NCI-H460 (cell line): Measurements from ENCODE around the gene CD3E. TPM values are rescaled to one million over a fixed set of nuclear protein-coding genes. Genes with fewer than 3 reads are reported as not detected.

Source experiments
- small RNA-seq, 2 experiments: library from RNA; depleted of rRNA; stranded (forward); fragments of <200 nt; gene quantifications; one replicate each; pipeline ENCODE3, GENCODE V24; 2014
- total RNA-seq: library from RNA; depleted of rRNA; stranded (reverse); fragments of >200 nt; shearing (Covaris generic); gene quantifications from 2 replicates; pipeline ENCODE4 v1.2.3, GENCODE V29; 2014; rRNA removed

CD3E gene
- total RNA-seq, 1 experiment from 2014 or later, result not detected

Small RNA genes within 50 kb of the gene (small RNA-seq; reads per million reads assigned to genes)
- gene AP001582.1, result 0 reads per million in 2 experiments

Other genes with a start within 250 kb of the CD3E start
- gene TMPRSS4, start 227.7 kb upstream of the CD3E start, total RNA-seq, result not detected in 2 replicates
- not detected in 2 replicates for gene SMIM35, start 217.8 kb upstream of the CD3E start, total RNA-seq
- not detected in 2 replicates for gene SCN4B, start 151.9 kb upstream of the CD3E start, total RNA-seq
- not detected in 2 replicates for gene SCN2B, start 128.1 kb upstream of the CD3E start, total RNA-seq
- not detected in 2 replicates for gene JAML, start 79.7 kb upstream of the CD3E start, total RNA-seq
- 3.4 and 3.6 TPM in 2 replicates for gene MPZL3, start 52.4 kb upstream of the CD3E start, total RNA-seq
- 0.09 and 0.79 TPM in 2 replicates for gene MPZL2, start 40.4 kb upstream of the CD3E start, total RNA-seq
- gene CD3D, start 38.0 kb downstream of the CD3E start, total RNA-seq, result not detected in 2 replicates
- not detected in 2 replicates for gene CD3G, start 39.6 kb downstream of the CD3E start, total RNA-seq
- 45.1 and 47.6 TPM in 2 replicates for gene UBE4A, start 54.9 kb downstream of the CD3E start, total RNA-seq
- gene ATP5MG, start 96.9 kb downstream of the CD3E start, total RNA-seq, result 155 and 161 TPM in 2 replicates
- gene KMT2A, start 131.8 kb downstream of the CD3E start, total RNA-seq, result 17.6 and 21.4 TPM in 2 replicates
- not detected in 2 replicates for gene TTC36, start 222.7 kb downstream of the CD3E start, total RNA-seq
- 0.40 TPM in 1 of 2 replicates, not detected in the other for gene TMEM25, start 226.5 kb downstream of the CD3E start, total RNA-seq